Lung (tissue), 16 donors: Measurements from ENCODE around the gene GPR62. TPM values are rescaled to one million over a fixed set of nuclear protein-coding genes. Genes with fewer than 3 reads are reported as not detected.

Experiments
- ATAC-seq: fragments of 200-7000 bp; cut with Tn5 transposase; one replicate; pipeline ENCODE4 v1.9.1; 2020; ENCODE audit warnings: moderate number of reproducible peaks; ENCODE audit not compliant: insufficient read depth, low FRiP score
- DNase-seq, 3 donors: peaks; one replicate each; pipeline ENCODE4 v3.0.0-alpha.2; 2013 to 2017
- H3K27ac ChIP-seq, 2 donors: one replicate each; pipeline ENCODE4 v1.5.1; 2013; ENCODE audit warnings: mild to moderate bottlenecking in 2 of 2, moderate library complexity in 2 of 2, control low read depth in 1 of 2, inconsistent platforms in 1 of 2, low read depth in 1 of 2, low read length in 1 of 2
- H3K27me3 ChIP-seq, 3 donors: one replicate each; pipeline ENCODE4 v1.5.1; 2013; ENCODE audit warnings: low read length in 2 of 3; ENCODE audit not compliant: control insufficient read depth in 3 of 3, insufficient read depth in 3 of 3
- H3K36me3 ChIP-seq, 4 donors: one replicate each; pipeline ENCODE4 v1.5.1; 2013; ENCODE audit warnings: low read length in 4 of 4, mild to moderate bottlenecking in 1 of 4, moderate library complexity in 1 of 4; ENCODE audit not compliant: control insufficient read depth in 4 of 4, insufficient read depth in 4 of 4
- H3K4me1 ChIP-seq, 5 donors: one replicate each; pipeline ENCODE4 v1.5.1; 2013; ENCODE audit warnings: low read length in 5 of 5, mild to moderate bottlenecking in 2 of 5, moderate library complexity in 1 of 5; ENCODE audit not compliant: control insufficient read depth in 5 of 5, insufficient read depth in 5 of 5
- H3K4me3 ChIP-seq: one replicate; pipeline ENCODE4 v1.5.1; 2013; ENCODE audit warnings: mild to moderate bottlenecking, control low read depth, moderate library complexity
- H3K9ac ChIP-seq, 2 donors: one replicate each; pipeline ENCODE4 v1.5.1; 2013; ENCODE audit warnings: low read length in 2 of 2, control low read depth in 1 of 2; ENCODE audit not compliant: insufficient read depth in 1 of 2
- H3K9me3 ChIP-seq, 4 donors: one replicate each; pipeline ENCODE4 v1.5.1; 2013; ENCODE audit warnings: low read length in 3 of 4, mild to moderate bottlenecking in 1 of 4, moderate library complexity in 1 of 4; ENCODE audit not compliant: control insufficient read depth in 4 of 4, insufficient read depth in 3 of 4
- CTCF ChIP-seq: IDR thresholded peaks from 2 replicates; pipeline ENCODE4 v1.5.1; 2012; ENCODE audit warnings: mild to moderate bottlenecking; ENCODE audit errors: control extremely low read depth, extremely low read depth
- WGBS, 2 donors: extraction: QIAGEN DNeasy Blood & Tissue Kit; methylation state at CpG; one replicate each; pipeline ENCODE4 v1.1.7; 2013; 5-methylcytosine and 5-hydroxymethylcytosine counted together
- long read RNA-seq, 5 donors: transcript quantifications; one replicate each; lab custom pipeline, GENCODE V29; 2026
- polyA plus RNA-seq, 2 donors: library from polyadenylated mRNA; stranded (reverse); fragments of 200-250 nt; gene quantifications; one replicate each; pipeline ENCODE4 v1.2.1, GENCODE V29; 2013
- total RNA-seq, 2 donors: library from RNA; depleted of rRNA in 1 of 2; stranded (reverse); fragments of >200 nt in 1 of 2; gene quantifications; one replicate each; pipeline ENCODE4 v1.2.1, GENCODE V29; 2014 to 2021
- donor health status: control.
- donor health status: control.
- donor health status: Bipolar disorder and iron deficiency.
- donor health status: healthy.
- donor health status: DM: yes; HTN: yes; CAD: no.

GPR62 gene, protein sequence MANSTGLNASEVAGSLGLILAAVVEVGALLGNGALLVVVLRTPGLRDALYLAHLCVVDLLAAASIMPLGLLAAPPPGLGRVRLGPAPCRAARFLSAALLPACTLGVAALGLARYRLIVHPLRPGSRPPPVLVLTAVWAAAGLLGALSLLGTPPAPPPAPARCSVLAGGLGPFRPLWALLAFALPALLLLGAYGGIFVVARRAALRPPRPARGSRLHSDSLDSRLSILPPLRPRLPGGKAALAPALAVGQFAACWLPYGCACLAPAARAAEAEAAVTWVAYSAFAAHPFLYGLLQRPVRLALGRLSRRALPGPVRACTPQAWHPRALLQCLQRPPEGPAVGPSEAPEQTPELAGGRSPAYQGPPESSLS
- total RNA-seq (under 1 TPM in 1 of 2 donors, not detected in 1; 0.15 TPM), polyA plus RNA-seq (under 1 TPM in 1 of 2 donors, not detected in 1; 0.05 TPM)
- long read RNA-seq, donor 1, transcript GPR62-201 (1 exons, 2,191 nt): major isoform, 54 of 54 reads
- long read RNA-seq, donor 1, partial matches to known transcripts: 0 of 54 reads
- long read RNA-seq, donor 1, other reads (novel, unspliced or antisense): 0 of 54 reads
- long read RNA-seq, donor 2, transcript GPR62-201 (1 exons, 2,191 nt): major isoform, 35 of 35 reads
- long read RNA-seq, donor 2, partial matches to known transcripts: 0 of 35 reads
- long read RNA-seq, donor 2, other reads (novel, unspliced or antisense): 0 of 35 reads
- long read RNA-seq, donor 3, transcript GPR62-201 (1 exons, 2,191 nt): major isoform, 15 of 21 reads
- long read RNA-seq, donor 3, partial matches to known transcripts: 6 of 21 reads
- long read RNA-seq, donor 3, other reads (novel, unspliced or antisense): 0 of 21 reads
- long read RNA-seq, donor 4, transcript GPR62-201 (1 exons, 2,191 nt): major isoform, 39 of 60 reads
- long read RNA-seq, donor 4, partial matches to known transcripts: 8 of 60 reads
- long read RNA-seq, donor 4, other reads (novel, unspliced or antisense): 13 of 60 reads
- long read RNA-seq, donor 5, transcript GPR62-201 (1 exons, 2,191 nt): major isoform, 62 of 62 reads
- long read RNA-seq, donor 5, partial matches to known transcripts: 0 of 62 reads
- long read RNA-seq, donor 5, other reads (novel, unspliced or antisense): 0 of 62 reads

GRCh38 chr3:51955175-51955892 is at the start of gene GPR62:
Gene GPR62 (plus strand): TSS chr3:51955381. CDS start chr3:51955653, 272 bp downstream.
- Histone ChIP-seq H3K9ac (no peak within 1 kb of the TSS), H3K4me1 (peaks cover 0 to 11% (median 4%) of the 10 kb centered on the region in 5 donors), H3K4me3 (no peak within 1 kb of the TSS), H3K27ac (peak within 1 kb of the TSS; percentile 3 to 86), H3K27me3 (peaks cover 0 to 6% (median 0%) of the 10 kb centered on the region in 3 donors), H3K9me3 (no peaks in the 10 kb centered on the region), H3K36me3 (peaks cover 0 to 13% (median 2%) of the 10 kb centered on the region in 4 donors)
- DNase-seq (no peak), ATAC-seq (no peak)
- 29 to 36% methylated on average over 32 to 33 of the region's 33 CpGs for WGBS, 2 donors
- no peak for TF ChIP-seq CTCF

DNA sequence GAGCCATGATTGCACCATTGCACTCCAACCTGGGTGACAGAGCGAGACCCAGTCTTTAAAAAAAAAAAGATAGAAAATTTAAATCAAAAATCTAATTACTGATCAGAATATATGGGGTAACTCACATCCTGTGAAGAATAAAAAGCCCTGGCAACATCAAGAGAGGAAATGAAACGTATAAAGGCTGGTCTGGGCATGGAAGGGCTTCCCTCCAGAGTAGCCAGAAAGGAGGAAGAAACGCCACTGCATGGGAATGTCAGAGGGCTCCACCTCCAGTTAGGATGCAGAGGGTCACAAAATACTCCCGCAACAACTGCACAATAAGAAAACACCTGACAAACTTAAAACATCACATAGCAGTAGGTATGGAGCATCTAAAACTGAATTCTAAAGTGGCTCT is 47.2 kb upstream of the GPR62 start:
- no peak for ATAC-seq

More for the DNA sequence above, 47.2 kb upstream of the GPR62 start:
- no peak overlapping the region for H3K9ac ChIP-seq
- no peaks in the 10 kb centered on the region for H3K27me3 ChIP-seq
- H3K4me3 ChIP-seq: no peak overlapping the region
- H3K4me1 ChIP-seq: no peaks in the 10 kb centered on the region
- DNase-seq: no peak
- no peak for TF ChIP-seq CTCF
- no peak overlapping the region for H3K27ac ChIP-seq
- H3K36me3 ChIP-seq: no peaks in the 10 kb centered on the region
- H3K9me3 ChIP-seq: peaks cover 0 to 4% (median 0%) of the 10 kb centered on the region in 4 donors
- 82 to 88% methylated on average over 4 of the region's 4 CpGs for WGBS, 2 donors
